ENCODE measurements around the gene CTAGE4. TPM values are rescaled to one million over a fixed set of nuclear protein-coding genes. Genes with fewer than 3 reads are reported as not detected.
"Not testable (repeated sequence)": the region's sequence is repeated elsewhere in the genome, so short reads cannot be mapped to it uniquely, and the experiment has no call there.

Gene CTAGE4
- total and polyA plus RNA-seq, 4 donors, result 1.5 to 4.3 (median 2.0) TPM; not detected in 1

DNA sequence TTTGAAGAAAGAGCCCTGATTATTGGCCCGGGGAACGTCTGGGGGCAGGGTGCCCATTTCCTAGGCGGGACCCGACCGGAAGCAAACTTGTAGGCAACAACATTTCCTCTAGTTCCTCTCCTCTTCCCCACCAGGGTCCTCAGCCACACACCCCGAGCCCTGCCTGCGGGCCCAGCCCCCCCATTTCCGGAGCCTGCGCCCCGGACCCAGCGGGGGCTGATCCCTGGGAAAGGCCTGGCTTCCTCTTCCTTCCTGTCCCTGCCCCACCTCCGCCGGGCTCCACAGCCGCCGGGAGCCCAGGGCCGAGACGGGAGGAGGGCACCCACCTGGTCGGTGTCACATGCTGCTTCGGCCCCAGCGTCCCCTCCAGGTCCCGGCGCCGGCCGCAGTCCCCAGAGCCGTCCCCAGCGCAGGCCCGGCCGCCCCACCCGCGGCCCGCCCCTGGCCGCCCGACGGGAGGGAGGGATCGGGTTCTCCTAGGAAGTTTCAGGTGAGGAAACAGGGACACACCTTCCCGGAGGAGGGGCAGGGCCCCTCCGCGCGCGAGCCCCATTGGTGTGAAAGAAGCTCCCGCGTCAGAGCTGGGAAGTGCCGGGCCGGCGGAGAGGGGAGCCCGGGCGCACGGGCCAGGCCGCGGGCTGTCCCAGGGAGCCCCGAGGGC lies 12.1 kb downstream of the CTAGE4 start, which contains the start of gene ARHGEF35:
ARHGEF35 (minus strand) TSS at position 622 of the 661 bp plus-strand sequence. CDS start 7,450 bp downstream, outside the sequence.
- 0% methylated on average over 13 of the region's 51 CpGs; no CpG with 5 or more reads in 1 of the 2 donors for WGBS, 2 donors
- H3K4me1 ChIP-seq (ENCODE audit: control insufficient read depth in 1 of 2, insufficient read depth in 2 of 2, low read length in 2 of 2); H3K9me3 ChIP-seq (ENCODE audit: control insufficient read depth, low read length); intact Hi-C loops (cut with DNase I); H3K27ac ChIP-seq (ENCODE audit: low read depth in 1 of 2, low read length in 2 of 2); DNase-seq; H3K27me3 ChIP-seq (ENCODE audit: control insufficient read depth in 1 of 2, insufficient read depth in 2 of 2, low read length in 1 of 2); H3K36me3 ChIP-seq (ENCODE audit: control insufficient read depth in 1 of 2, insufficient read depth in 2 of 2, low read length in 1 of 2); H3K4me3 ChIP-seq (ENCODE audit: low read length in 2 of 2): not testable (repeated sequence)
- peak; percentile 67 for ATAC-seq (ENCODE audit: low FRiP score)

GRCh38 chr7:144198934-144199333 lies 15.7 kb downstream of the CTAGE4 start:
- ATAC-seq (ENCODE audit: low FRiP score); H3K36me3 ChIP-seq (ENCODE audit: control insufficient read depth in 1 of 2, insufficient read depth in 2 of 2, low read length in 1 of 2); H3K27ac ChIP-seq (ENCODE audit: low read depth in 1 of 2, low read length in 2 of 2); DNase-seq; H3K27me3 ChIP-seq (ENCODE audit: control insufficient read depth in 1 of 2, insufficient read depth in 2 of 2, low read length in 1 of 2); H3K9me3 ChIP-seq (ENCODE audit: control insufficient read depth, low read length); H3K4me3 ChIP-seq (ENCODE audit: low read length in 2 of 2); intact Hi-C loops (cut with DNase I); H3K4me1 ChIP-seq (ENCODE audit: control insufficient read depth in 1 of 2, insufficient read depth in 2 of 2, low read length in 2 of 2): not testable (repeated sequence)
- 69 to 71% methylated on average over 3 of the region's 4 CpGs for WGBS, 2 donors

DNA sequence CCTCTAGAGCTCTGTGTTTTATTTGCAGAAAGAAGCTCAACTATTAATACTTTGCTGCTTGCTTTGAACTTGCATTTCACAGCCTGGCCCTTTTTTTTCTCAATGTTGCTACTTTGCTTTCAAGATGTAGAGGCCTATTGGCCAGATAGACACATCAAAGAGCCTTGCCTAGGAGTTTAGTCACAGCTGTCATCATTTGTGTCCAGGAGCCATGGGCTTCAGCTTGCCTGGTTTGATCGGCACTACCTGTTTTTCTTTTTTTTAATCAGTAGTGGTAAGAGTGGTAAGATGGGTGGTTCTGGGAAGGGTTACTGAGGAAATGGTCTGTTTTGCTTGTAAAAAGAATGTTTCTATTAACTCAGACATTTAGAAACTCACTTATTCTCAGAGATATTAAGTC lies 18.7 kb downstream of the CTAGE4 start:
- H3K9me3 ChIP-seq (ENCODE audit: control insufficient read depth, low read length); H3K36me3 ChIP-seq (ENCODE audit: control insufficient read depth in 1 of 2, insufficient read depth in 2 of 2, low read length in 1 of 2); H3K27me3 ChIP-seq (ENCODE audit: control insufficient read depth in 1 of 2, insufficient read depth in 2 of 2, low read length in 1 of 2); DNase-seq; ATAC-seq (ENCODE audit: low FRiP score); H3K4me3 ChIP-seq (ENCODE audit: low read length in 2 of 2); intact Hi-C loops (cut with DNase I); H3K4me1 ChIP-seq (ENCODE audit: control insufficient read depth in 1 of 2, insufficient read depth in 2 of 2, low read length in 2 of 2); H3K27ac ChIP-seq (ENCODE audit: low read depth in 1 of 2, low read length in 2 of 2): not testable (repeated sequence)
- no CpG with 5 or more reads among the region's 1 CpG for WGBS, 2 donors

- ATAC-seq (ENCODE audit: low FRiP score); H3K27me3 ChIP-seq (ENCODE audit: control insufficient read depth in 1 of 2, insufficient read depth in 2 of 2, low read length in 1 of 2); H3K9me3 ChIP-seq (ENCODE audit: control insufficient read depth, low read length); H3K4me3 ChIP-seq (ENCODE audit: low read length in 2 of 2); H3K27ac ChIP-seq (ENCODE audit: low read depth in 1 of 2, low read length in 2 of 2); DNase-seq; intact Hi-C loops (cut with DNase I); H3K36me3 ChIP-seq (ENCODE audit: control insufficient read depth in 1 of 2, insufficient read depth in 2 of 2, low read length in 1 of 2); H3K4me1 ChIP-seq (ENCODE audit: control insufficient read depth in 1 of 2, insufficient read depth in 2 of 2, low read length in 2 of 2): not testable (repeated sequence)
- no CpG with 5 or more reads among the region's 3 CpGs for WGBS, 2 donors
Observed at GRCh38 chr7:144203086-144203485, 19.8 kb downstream of the CTAGE4 start.

DNA sequence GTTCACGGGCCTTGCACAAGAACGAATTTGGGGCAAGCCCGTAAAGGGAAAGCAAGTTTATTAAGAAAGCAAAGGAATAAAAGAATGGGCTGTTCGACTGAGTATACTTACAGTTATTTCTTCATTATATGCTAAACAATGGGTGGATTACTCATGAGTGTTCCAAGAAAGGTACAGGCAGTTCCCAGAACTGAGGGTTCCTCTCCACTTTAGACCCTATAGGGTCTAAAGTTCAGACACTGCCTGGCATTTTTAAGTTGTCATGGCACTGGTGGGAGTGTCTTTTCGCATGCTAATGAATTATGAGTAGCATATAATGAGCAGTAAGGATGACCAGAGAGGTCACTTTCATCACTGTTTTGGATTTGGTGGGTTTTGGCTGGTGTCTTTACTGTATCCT lies 22.0 kb downstream of the CTAGE4 start:
- H3K27me3 ChIP-seq (ENCODE audit: control insufficient read depth in 1 of 2, insufficient read depth in 2 of 2, low read length in 1 of 2); H3K4me3 ChIP-seq (ENCODE audit: low read length in 2 of 2); H3K36me3 ChIP-seq (ENCODE audit: control insufficient read depth in 1 of 2, insufficient read depth in 2 of 2, low read length in 1 of 2); DNase-seq; ATAC-seq (ENCODE audit: low FRiP score); intact Hi-C loops (cut with DNase I); H3K4me1 ChIP-seq (ENCODE audit: control insufficient read depth in 1 of 2, insufficient read depth in 2 of 2, low read length in 2 of 2); H3K27ac ChIP-seq (ENCODE audit: low read depth in 1 of 2, low read length in 2 of 2); H3K9me3 ChIP-seq (ENCODE audit: control insufficient read depth, low read length): not testable (repeated sequence)
- no CpG with 5 or more reads among the region's 5 CpGs for WGBS, 2 donors

DNA sequence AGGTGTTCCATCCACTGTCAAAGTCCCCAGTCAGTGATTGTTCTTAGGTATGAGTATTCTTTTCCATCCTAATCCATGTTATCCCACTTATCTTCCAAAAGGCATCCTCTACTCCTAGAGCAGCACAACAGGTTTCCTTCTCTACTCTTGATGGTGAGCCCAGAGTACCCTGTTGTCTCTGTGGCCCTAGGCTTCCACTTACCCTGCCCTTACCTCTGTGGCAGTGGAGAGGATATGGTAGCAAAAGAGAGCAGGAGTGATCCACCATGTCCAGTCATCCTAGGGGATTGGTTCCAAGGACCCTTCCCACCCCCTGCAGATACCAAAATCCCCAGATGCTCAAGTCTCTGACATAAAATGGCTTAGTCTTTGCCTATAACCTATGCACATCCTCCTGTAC lies 33.9 kb downstream of the CTAGE4 start:
- DNase-seq; H3K4me3 ChIP-seq (ENCODE audit: low read length in 2 of 2); H3K27ac ChIP-seq (ENCODE audit: low read depth in 1 of 2, low read length in 2 of 2); intact Hi-C loops (cut with DNase I); H3K4me1 ChIP-seq (ENCODE audit: control insufficient read depth in 1 of 2, insufficient read depth in 2 of 2, low read length in 2 of 2); H3K36me3 ChIP-seq (ENCODE audit: control insufficient read depth in 1 of 2, insufficient read depth in 2 of 2, low read length in 1 of 2); H3K27me3 ChIP-seq (ENCODE audit: control insufficient read depth in 1 of 2, insufficient read depth in 2 of 2, low read length in 1 of 2); H3K9me3 ChIP-seq (ENCODE audit: control insufficient read depth, low read length): not testable (repeated sequence)
- peak; percentile 31 for ATAC-seq (ENCODE audit: low FRiP score)

GRCh38 chr7:144218581-144218980 lies 35.3 kb downstream of the CTAGE4 start:
- peak in 1 of 2 donors; percentile 6 for DNase-seq
- intact Hi-C loops (cut with DNase I); H3K4me1 ChIP-seq (ENCODE audit: control insufficient read depth in 1 of 2, insufficient read depth in 2 of 2, low read length in 2 of 2); ATAC-seq (ENCODE audit: low FRiP score); H3K27ac ChIP-seq (ENCODE audit: low read depth in 1 of 2, low read length in 2 of 2); H3K27me3 ChIP-seq (ENCODE audit: control insufficient read depth in 1 of 2, insufficient read depth in 2 of 2, low read length in 1 of 2); H3K9me3 ChIP-seq (ENCODE audit: control insufficient read depth, low read length); H3K4me3 ChIP-seq (ENCODE audit: low read length in 2 of 2); H3K36me3 ChIP-seq (ENCODE audit: control insufficient read depth in 1 of 2, insufficient read depth in 2 of 2, low read length in 1 of 2): not testable (repeated sequence)
- WGBS, 2 donors, result 96 to 97% methylated on average over 1 of the region's 1 CpG

- peak; percentile 28 for ATAC-seq (ENCODE audit: low FRiP score)
- H3K4me1 ChIP-seq (ENCODE audit: control insufficient read depth in 1 of 2, insufficient read depth in 2 of 2, low read length in 2 of 2); H3K4me3 ChIP-seq (ENCODE audit: low read length in 2 of 2); H3K9me3 ChIP-seq (ENCODE audit: control insufficient read depth, low read length); H3K27ac ChIP-seq (ENCODE audit: low read depth in 1 of 2, low read length in 2 of 2); H3K36me3 ChIP-seq (ENCODE audit: control insufficient read depth in 1 of 2, insufficient read depth in 2 of 2, low read length in 1 of 2); intact Hi-C loops (cut with DNase I); H3K27me3 ChIP-seq (ENCODE audit: control insufficient read depth in 1 of 2, insufficient read depth in 2 of 2, low read length in 1 of 2); DNase-seq: not testable (repeated sequence)
- no CpG with 5 or more reads among the region's 4 CpGs for WGBS, 2 donors
Observed at GRCh38 chr7:144219149-144219548, 35.9 kb downstream of the CTAGE4 start.

- H3K4me1 ChIP-seq (ENCODE audit: control insufficient read depth in 1 of 2, insufficient read depth in 2 of 2, low read length in 2 of 2); H3K36me3 ChIP-seq (ENCODE audit: control insufficient read depth in 1 of 2, insufficient read depth in 2 of 2, low read length in 1 of 2); H3K27me3 ChIP-seq (ENCODE audit: control insufficient read depth in 1 of 2, insufficient read depth in 2 of 2, low read length in 1 of 2); DNase-seq; H3K4me3 ChIP-seq (ENCODE audit: low read length in 2 of 2); H3K27ac ChIP-seq (ENCODE audit: low read depth in 1 of 2, low read length in 2 of 2); ATAC-seq (ENCODE audit: low FRiP score); H3K9me3 ChIP-seq (ENCODE audit: control insufficient read depth, low read length); intact Hi-C loops (cut with DNase I): not testable (repeated sequence)
Observed at GRCh38 chr7:144220531-144220930, 37.3 kb downstream of the CTAGE4 start.
